Gastroesophageal sphincter (tissue), 4 donors: Measurements from ENCODE around the gene GRHPR. TPM values are rescaled to one million over a fixed set of nuclear protein-coding genes. Genes with fewer than 3 reads are reported as not detected.

Source experiments
- ATAC-seq: fragments of 150-250 bp; one replicate; pipeline ENCODE4 v1.9.1; 2016; ENCODE audit warnings: mild to moderate bottlenecking, moderate library complexity
- H3K27ac ChIP-seq, 4 donors: fragments of 200-600 bp; sonication (generic) in 3 of 4; 1 replicate in 3 of 4; 2 replicates in 1 of 4; pipeline ENCODE4 v1.5.1; 2016 to 2019
- H3K27me3 ChIP-seq: fragments of 200-600 bp; sonication (generic); one replicate; pipeline ENCODE4 v1.5.1; 2019
- H3K36me3 ChIP-seq, 2 donors: fragments of 200-600 bp; sonication (generic); one replicate each; pipeline ENCODE4 v1.5.1; 2019; ENCODE audit warnings: control low read depth in 1 of 2
- H3K4me1 ChIP-seq, 3 donors: fragments of 200-600 bp; sonication (generic); 1 replicate in 2 of 3; 2 replicates in 1 of 3; pipeline ENCODE4 v1.5.1; 2016 to 2019; ENCODE audit warnings: control low read depth in 2 of 3
- H3K4me3 ChIP-seq, 2 donors: fragments of 200-600 bp; sonication (generic); one replicate each; pipeline ENCODE4 v1.5.1; 2019; ENCODE audit warnings: mild to moderate bottlenecking in 1 of 2, moderate library complexity in 1 of 2
- H3K9me3 ChIP-seq, 3 donors: fragments of 200-600 bp; sonication (generic); one replicate each; pipeline ENCODE4 v1.5.1; 2017 to 2019; ENCODE audit warnings: control low read depth in 2 of 3
- EP300 ChIP-seq: sonication (generic); formaldehyde crosslinking; IDR thresholded peaks from one replicate; pipeline ENCODE4 v1.6.1; 2017; ENCODE audit warnings: antibody characterized with exemption, mild to moderate bottlenecking
- POLR2A ChIP-seq, 2 donors: fragments of 450-650 bp; IDR thresholded peaks; one replicate each; pipeline ENCODE4 v1.6.1; 2017; ENCODE audit warnings: antibody characterized with exemption in 2 of 2, mild to moderate bottlenecking in 2 of 2, moderate library complexity in 1 of 2
- POLR2AphosphoS5 ChIP-seq: sonication (generic); formaldehyde crosslinking; IDR thresholded peaks from one replicate; pipeline ENCODE4 v1.6.1; 2017; ENCODE audit warnings: antibody characterized with exemption
- WGBS, 2 donors: methylation state at CpG; one replicate each; pipeline ENCODE4 v1.1.5; 2018; ENCODE audit warnings: low coverage in 1 of 2; 5-methylcytosine and 5-hydroxymethylcytosine counted together
- total RNA-seq, 4 donors: library from RNA; depleted of rRNA; stranded (reverse); fragments of >200 nt; gene quantifications; one replicate each; pipeline ENCODE4 v1.1.0, GENCODE V29; 2016
- TF ChIP-seq, protein P1 (sequence below), 4 experiments: fragments of 200-600 bp in 2 of 4; fragments of 450-650 bp in 2 of 4; sonication (generic) in 1 of 4; IDR thresholded peaks; one replicate each; pipeline ENCODE4 v1.5.1; 2017 to 2019; ENCODE audit warnings: antibody characterized with exemption in 4 of 4, mild to moderate bottlenecking in 2 of 4, moderate library complexity in 2 of 4

Gene GRHPR
- total RNA-seq, 4 donors from 2014 or later = 119 to 144 (median 134) TPM

DNA sequence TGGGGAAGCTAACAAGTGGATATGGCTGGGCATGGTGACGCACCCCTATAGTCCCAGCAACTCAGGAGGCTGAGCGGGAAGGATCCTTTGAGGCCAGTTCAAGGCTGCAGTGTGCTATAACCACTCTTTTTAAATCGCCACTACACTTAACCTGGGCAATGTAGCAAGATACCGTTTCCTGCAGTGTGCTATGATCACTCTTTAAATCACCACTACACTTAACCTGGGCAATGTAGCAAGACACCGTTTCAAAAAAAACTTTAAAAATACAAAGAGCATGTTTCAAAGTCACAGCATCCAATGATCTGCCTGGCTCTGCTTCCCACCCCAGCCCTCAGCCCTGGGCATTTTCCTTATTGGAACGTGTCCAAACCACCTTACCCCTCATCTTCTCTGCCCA lies 14.5 kb downstream of the GRHPR start:
- H3K27ac ChIP-seq = no peak overlapping the region
- no peak overlapping the region for H3K4me3 ChIP-seq
- H3K9me3 ChIP-seq = no peaks in the 10 kb centered on the region
- no peaks in the 10 kb centered on the region for H3K27me3 ChIP-seq
- peaks cover 0 to 40% (median 0%) of the 10 kb centered on the region in 3 donors for H3K4me1 ChIP-seq
- no peak for TF ChIP-seq POLR2A (IDR thresholded peaks at IDR 0.05)
- no peak for TF ChIP-seq EP300
- TF ChIP-seq, protein P1, sequence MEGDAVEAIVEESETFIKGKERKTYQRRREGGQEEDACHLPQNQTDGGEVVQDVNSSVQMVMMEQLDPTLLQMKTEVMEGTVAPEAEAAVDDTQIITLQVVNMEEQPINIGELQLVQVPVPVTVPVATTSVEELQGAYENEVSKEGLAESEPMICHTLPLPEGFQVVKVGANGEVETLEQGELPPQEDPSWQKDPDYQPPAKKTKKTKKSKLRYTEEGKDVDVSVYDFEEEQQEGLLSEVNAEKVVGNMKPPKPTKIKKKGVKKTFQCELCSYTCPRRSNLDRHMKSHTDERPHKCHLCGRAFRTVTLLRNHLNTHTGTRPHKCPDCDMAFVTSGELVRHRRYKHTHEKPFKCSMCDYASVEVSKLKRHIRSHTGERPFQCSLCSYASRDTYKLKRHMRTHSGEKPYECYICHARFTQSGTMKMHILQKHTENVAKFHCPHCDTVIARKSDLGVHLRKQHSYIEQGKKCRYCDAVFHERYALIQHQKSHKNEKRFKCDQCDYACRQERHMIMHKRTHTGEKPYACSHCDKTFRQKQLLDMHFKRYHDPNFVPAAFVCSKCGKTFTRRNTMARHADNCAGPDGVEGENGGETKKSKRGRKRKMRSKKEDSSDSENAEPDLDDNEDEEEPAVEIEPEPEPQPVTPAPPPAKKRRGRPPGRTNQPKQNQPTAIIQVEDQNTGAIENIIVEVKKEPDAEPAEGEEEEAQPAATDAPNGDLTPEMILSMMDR (IDR thresholded peaks at IDR 0.05) = no peak
- TF ChIP-seq POLR2AphosphoS5 = no peak
- 88 to 94% methylated on average over 6 of the region's 6 CpGs for WGBS, 2 donors
- ATAC-seq = no peak
- H3K36me3 ChIP-seq = peaks cover 0 to 93% of the 10 kb centered on the region in 2 donors

DNA sequence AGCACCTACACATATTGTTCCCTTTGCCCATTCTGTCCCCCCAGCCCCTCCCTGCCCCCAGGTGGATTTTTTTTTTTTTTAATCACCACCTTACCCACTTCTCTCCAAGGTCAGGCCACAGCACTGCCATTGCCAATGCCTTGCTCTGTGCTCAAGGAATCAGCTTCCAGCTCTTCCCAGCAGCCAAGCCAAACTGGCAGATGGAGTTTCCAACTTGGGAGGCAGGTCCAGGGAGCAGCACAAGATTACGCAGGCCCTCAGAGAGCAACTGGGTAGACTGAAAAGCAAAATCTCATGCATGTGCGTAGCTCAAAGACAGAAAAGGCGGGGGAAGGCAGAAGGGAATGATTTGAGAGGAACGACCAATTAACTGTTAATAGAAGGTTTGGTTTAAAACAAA lies 15.1 kb downstream of the GRHPR start:
- TF ChIP-seq EP300 (no peak), POLR2AphosphoS5 (no peak), POLR2A (IDR thresholded peaks at IDR 0.05) (no peak)
- TF ChIP-seq, protein P1 (IDR thresholded peaks at IDR 0.05) = no peak
- no peak for ATAC-seq
- Histone ChIP-seq H3K4me1 (peaks cover 0 to 41% (median 0%) of the 10 kb centered on the region in 3 donors), H3K4me3 (no peak overlapping the region), H3K27me3 (no peaks in the 10 kb centered on the region), H3K36me3 (peaks cover 0 to 93% of the 10 kb centered on the region in 2 donors), H3K9me3 (no peaks in the 10 kb centered on the region), H3K27ac (no peak overlapping the region)
- WGBS, 2 donors = 88 to 92% methylated on average over 2 to 3 of the region's 4 CpGs

DNA sequence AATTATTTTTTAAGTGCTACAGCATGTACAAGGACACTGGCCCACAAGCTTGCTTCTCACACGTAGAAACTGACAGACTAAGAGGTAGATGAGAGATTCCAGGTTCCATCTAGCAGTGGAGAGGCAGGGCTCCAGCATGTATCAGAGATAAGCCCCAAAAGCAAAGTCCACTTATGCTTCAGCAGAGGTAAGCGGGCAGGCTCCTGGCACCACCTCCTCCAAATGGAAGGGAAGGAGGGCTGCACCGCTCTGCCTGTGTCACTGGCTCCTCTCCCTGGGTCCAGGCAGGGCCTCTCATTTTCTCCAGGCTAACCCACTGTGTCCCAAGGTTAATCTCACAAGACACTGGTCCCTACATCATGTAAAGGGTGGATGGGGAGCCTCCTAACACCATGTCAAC lies 15.9 kb downstream of the GRHPR start:
- Histone ChIP-seq H3K4me1 (peaks cover 0 to 36% (median 0%) of the 10 kb centered on the region in 3 donors), H3K27me3 (no peaks in the 10 kb centered on the region), H3K4me3 (no peak overlapping the region), H3K36me3 (peaks cover 0 to 89% of the 10 kb centered on the region in 2 donors), H3K27ac (no peak overlapping the region), H3K9me3 (no peaks in the 10 kb centered on the region)
- ATAC-seq = no peak
- WGBS, 2 donors = 67 to 73% methylated on average over 1 to 2 of the region's 3 CpGs
- TF ChIP-seq, protein P1 (IDR thresholded peaks at IDR 0.05) = no peak
- TF ChIP-seq POLR2A (IDR thresholded peaks at IDR 0.05) (no peak), POLR2AphosphoS5 (no peak), EP300 (no peak)

DNA sequence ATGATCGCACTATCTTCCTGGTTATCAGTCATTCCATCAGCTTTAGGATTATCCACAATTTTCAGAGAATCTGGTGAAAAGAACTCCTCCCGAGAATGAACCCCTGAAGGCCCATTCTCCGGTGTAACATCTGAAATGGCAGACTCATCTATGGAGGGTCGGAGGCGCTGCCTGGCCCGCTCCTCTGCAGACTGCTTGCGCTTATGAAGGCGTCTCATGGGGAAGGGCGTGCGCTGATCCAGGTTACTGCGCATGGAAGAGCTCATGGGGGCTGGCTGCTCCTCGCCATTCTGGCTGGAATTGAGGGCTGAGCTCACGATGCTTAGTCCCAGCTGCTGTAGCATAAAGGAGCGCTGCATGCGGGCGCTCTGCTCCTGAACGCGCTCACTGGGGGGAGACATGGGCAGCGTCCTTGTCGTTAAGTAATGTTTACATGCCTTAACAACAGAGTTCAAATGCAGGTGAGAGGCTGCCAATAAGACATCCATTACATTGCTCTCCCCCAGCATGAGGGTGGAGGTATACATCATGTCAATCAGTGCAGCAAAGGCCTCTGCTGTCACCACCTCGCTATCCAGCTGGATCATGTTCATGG lies 19.4 kb downstream of the GRHPR start:
- Histone ChIP-seq H3K4me3 (no peak overlapping the region), H3K27me3 (no peaks in the 10 kb centered on the region), H3K4me1 (peaks cover 0 to 43% (median 0%) of the 10 kb centered on the region in 3 donors), H3K9me3 (no peaks in the 10 kb centered on the region), H3K36me3 (peaks cover 0 to 57% of the 10 kb centered on the region in 2 donors), H3K27ac (no peak overlapping the region)
- no peak for ATAC-seq
- 29 to 100% methylated on average over 1 of the region's 21 CpGs for WGBS, 2 donors
- no peak for TF ChIP-seq POLR2A (IDR thresholded peaks at IDR 0.05)
- no peak for TF ChIP-seq POLR2AphosphoS5

DNA sequence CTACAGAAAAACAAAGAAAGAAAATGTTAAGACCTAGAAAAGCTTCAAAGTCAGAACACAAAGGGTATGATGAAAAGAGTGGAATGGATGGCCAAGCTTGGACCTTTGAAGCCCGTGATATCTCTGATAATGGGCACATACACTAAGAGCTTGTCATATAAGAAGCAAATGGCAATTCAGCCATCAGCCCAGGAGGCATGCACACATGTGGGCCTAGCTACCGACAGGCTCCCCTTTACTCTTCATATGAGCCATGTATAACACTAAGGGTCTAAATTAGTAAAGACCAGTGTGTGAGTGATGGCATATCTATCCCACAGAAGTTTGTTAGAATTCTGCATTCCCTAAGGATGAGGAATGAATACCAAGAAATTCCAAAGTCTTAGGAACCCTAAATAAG lies 20.1 kb downstream of the GRHPR start:
- H3K4me3 ChIP-seq = no peak overlapping the region
- peaks cover 0 to 50% (median 0%) of the 10 kb centered on the region in 3 donors for H3K4me1 ChIP-seq
- TF ChIP-seq POLR2A (IDR thresholded peaks at IDR 0.05) (no peak), EP300 (no peak), POLR2AphosphoS5 (no peak)
- TF ChIP-seq, protein P1 (IDR thresholded peaks at IDR 0.05) = no peak
- no peak for ATAC-seq
- no peak overlapping the region for H3K27ac ChIP-seq
- WGBS, 2 donors = 86 to 94% methylated on average over 2 of the region's 2 CpGs
- no peaks in the 10 kb centered on the region for H3K27me3 ChIP-seq
- H3K9me3 ChIP-seq = no peaks in the 10 kb centered on the region
- peaks cover 0 to 50% of the 10 kb centered on the region in 2 donors for H3K36me3 ChIP-seq
